Measurements from ENCODE around the gene TMC7. TPM values are rescaled to one million over a fixed set of nuclear protein-coding genes. Genes with fewer than 3 reads are reported as not detected.

The TMC7 gene
- total and polyA plus RNA-seq, 9 of the 15 experiments (the other 6 are each of a cell fraction or from before 2014, with no cell fraction given): 0.08 to 2.0 (median 1.5) TPM

DNA sequence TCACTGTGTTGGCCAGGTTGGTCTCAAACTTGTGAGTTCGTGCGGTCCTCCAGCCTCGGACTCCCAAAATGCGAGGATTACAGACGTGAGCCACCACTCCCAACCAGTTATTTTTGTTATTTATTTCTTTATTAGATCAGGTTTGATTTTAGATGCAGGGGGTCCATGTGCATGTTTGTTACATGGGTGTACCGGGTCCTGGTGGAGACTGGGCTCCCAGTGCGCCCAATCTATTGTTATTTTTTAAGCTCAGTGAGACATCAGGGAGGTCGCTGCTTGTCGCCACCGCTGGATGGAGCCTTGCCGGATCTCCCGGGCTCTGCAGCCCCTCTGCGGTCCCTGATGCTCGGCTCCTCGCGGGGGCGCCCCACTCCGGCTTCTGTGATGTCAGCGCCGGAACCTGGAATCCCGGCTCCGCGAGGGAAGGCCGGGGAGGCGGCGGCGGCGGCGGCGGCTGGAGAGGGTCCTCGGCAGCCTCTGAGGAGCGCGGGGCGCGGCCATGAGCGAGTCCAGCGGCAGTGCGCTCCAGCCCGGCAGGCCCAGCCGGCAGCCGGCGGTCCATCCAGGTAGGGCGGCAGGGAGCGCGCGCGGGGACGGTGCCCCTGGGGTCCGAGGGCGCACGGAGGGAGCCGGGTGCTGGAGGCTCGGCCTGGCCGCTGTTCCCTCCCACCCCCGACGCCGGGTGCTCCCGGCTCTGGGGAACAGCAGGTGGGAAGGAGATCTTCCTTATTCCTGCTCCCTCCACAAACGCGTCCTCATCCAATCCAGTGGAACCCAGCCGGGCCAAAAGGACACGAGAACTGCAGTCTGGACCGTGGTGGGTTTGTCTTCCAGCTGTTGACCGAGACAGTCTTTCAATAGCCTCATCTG lies at the start of gene TMC7 (continued):
- TF ChIP-seq C11orf30 (IDR thresholded peaks at IDR 0.05; ENCODE audit: low read depth) (no peak), ZFP30 (CRISPR knock-in tag; IDR thresholded peaks at IDR 0.05; ENCODE audit: borderline replicate concordance) (no peak), CXXC5 (CRISPR knock-in tag; IDR thresholded peaks at IDR 0.05) (peak; percentile 55), ZFP36 (IDR thresholded peaks at IDR 0.05; ENCODE audit: low read depth, low read length, partially characterized antibody) (peak; percentile 73), ZNF174 (CRISPR knock-in tag; IDR thresholded peaks at IDR 0.05) (no peak), GABPA (tag; conservative IDR thresholded peaks at IDR 0.05; ENCODE audit: low read depth) (peak; percentile 21; the same call in 1 of the 2 replicates), NONO (IDR thresholded peaks at IDR 0.05; ENCODE audit: low read depth in 2 of 2, low read length in 1 of 2) (peak; percentile 30 to 67; a peak in 2 of 4 replicates), JUN (IDR thresholded peaks at IDR 0.05; ENCODE audit: borderline replicate concordance, low read depth, low read length) (peak; percentile 32; the same call in 1 of the 2 replicates), JUN (CRISPR knock-in tag; IDR thresholded peaks at IDR 0.05; ENCODE audit: borderline replicate concordance) (peak; percentile 75; the same call in 1 of the 2 replicates), KLF16 (IDR thresholded peaks at IDR 0.05) (peak; percentile 65; the same call in 1 of the 2 replicates), CHD2 (IDR thresholded peaks at IDR 0.05; ENCODE audit: low read depth, low read length) (no peak), ZNF165 (CRISPR knock-in tag; IDR thresholded peaks at IDR 0.05; ENCODE audit: borderline replicate concordance) (no peak), NR4A1 (CRISPR knock-in tag; IDR thresholded peaks at IDR 0.05) (no peak), NR4A1 (tag; IDR thresholded peaks at IDR 0.05) (0 out of 2 replicates have a peak, but pooled peaks have one; percentile 48), RCOR1 (IDR thresholded peaks at IDR 0.05; ENCODE audit: borderline replicate concordance in 1 of 2, low read depth in 2 of 2, low read length in 2 of 2) (peak in 1 of 2 experiments; percentile 82; a peak in 2 of 4 replicates), TAF1 (IDR thresholded peaks at IDR 0.05; ENCODE audit: control insufficient read depth, extremely low read depth, insufficient read depth, low read length, severe bottlenecking) (peak; percentile 63)
- TF ChIP-seq, protein P1, sequence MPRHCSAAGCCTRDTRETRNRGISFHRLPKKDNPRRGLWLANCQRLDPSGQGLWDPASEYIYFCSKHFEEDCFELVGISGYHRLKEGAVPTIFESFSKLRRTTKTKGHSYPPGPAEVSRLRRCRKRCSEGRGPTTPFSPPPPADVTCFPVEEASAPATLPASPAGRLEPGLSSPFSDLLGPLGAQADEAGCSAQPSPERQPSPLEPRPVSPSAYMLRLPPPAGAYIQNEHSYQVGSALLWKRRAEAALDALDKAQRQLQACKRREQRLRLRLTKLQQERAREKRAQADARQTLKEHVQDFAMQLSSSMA (CRISPR knock-in tag; IDR thresholded peaks at IDR 0.05): no peak
- TF ChIP-seq, protein P2, sequence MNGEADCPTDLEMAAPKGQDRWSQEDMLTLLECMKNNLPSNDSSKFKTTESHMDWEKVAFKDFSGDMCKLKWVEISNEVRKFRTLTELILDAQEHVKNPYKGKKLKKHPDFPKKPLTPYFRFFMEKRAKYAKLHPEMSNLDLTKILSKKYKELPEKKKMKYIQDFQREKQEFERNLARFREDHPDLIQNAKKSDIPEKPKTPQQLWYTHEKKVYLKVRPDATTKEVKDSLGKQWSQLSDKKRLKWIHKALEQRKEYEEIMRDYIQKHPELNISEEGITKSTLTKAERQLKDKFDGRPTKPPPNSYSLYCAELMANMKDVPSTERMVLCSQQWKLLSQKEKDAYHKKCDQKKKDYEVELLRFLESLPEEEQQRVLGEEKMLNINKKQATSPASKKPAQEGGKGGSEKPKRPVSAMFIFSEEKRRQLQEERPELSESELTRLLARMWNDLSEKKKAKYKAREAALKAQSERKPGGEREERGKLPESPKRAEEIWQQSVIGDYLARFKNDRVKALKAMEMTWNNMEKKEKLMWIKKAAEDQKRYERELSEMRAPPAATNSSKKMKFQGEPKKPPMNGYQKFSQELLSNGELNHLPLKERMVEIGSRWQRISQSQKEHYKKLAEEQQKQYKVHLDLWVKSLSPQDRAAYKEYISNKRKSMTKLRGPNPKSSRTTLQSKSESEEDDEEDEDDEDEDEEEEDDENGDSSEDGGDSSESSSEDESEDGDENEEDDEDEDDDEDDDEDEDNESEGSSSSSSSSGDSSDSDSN (IDR thresholded peaks at IDR 0.05; ENCODE audit: borderline replicate concordance in 1 of 2, low read depth in 2 of 2, low read length in 2 of 2): peak; percentile 76 to 96; a peak in 3 of 4 replicates
- TF ChIP-seq, protein P3, sequence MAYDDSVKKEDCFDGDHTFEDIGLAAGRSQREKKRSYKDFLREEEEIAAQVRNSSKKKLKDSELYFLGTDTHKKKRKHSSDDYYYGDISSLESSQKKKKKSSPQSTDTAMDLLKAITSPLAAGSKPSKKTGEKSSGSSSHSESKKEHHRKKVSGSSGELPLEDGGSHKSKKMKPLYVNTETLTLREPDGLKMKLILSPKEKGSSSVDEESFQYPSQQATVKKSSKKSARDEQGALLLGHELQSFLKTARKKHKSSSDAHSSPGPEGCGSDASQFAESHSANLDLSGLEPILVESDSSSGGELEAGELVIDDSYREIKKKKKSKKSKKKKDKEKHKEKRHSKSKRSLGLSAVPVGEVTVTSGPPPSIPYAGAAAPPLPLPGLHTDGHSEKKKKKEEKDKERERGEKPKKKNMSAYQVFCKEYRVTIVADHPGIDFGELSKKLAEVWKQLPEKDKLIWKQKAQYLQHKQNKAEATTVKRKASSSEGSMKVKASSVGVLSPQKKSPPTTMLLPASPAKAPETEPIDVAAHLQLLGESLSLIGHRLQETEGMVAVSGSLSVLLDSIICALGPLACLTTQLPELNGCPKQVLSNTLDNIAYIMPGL (CRISPR knock-in tag; IDR thresholded peaks at IDR 0.05): peak; percentile 42; the same call in 1 of the 2 replicates
- TF ChIP-seq, protein P4, sequence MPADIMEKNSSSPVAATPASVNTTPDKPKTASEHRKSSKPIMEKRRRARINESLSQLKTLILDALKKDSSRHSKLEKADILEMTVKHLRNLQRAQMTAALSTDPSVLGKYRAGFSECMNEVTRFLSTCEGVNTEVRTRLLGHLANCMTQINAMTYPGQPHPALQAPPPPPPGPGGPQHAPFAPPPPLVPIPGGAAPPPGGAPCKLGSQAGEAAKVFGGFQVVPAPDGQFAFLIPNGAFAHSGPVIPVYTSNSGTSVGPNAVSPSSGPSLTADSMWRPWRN (IDR thresholded peaks at IDR 0.05; ENCODE audit: low read depth): no peak

Data from K562 (cell line).